Measurements from ENCODE around the gene WASL.

GRCh38 chr7:123665157-123665556 lies 83.6 kb downstream of the WASL start:
- no peak for TF ChIP-seq ZBTB7A (IDR thresholded peaks at IDR 0.05; ENCODE audit: low read depth)
- TF ChIP-seq RAD21 (IDR thresholded peaks at IDR 0.05; ENCODE audit: low read depth) = no peak
